HepG2 (cell line): ENCODE measurements around the gene NCOA7. TPM values are rescaled to one million over a fixed set of nuclear protein-coding genes. Genes with fewer than 3 reads are reported as not detected.

ENCODE experiments used
- ATAC-seq: fragments of 200-7000 bp; cut with Tn5 transposase; 3 replicates; pipeline ENCODE4 v1.9.1; 2020; ENCODE audit warnings: mild to moderate bottlenecking, moderate library complexity
- BruUV-seq: library from RNA; stranded (reverse); fragments of 400-500 nt; replicated peaks from 2 replicates; lab custom pipeline; 2021; lab: Mats Ljungman, UMichigan
- CTCF ChIA-PET: fragments of 300-600 bp; formaldehyde crosslinking; extraction: SDS; loops from one replicate; lab custom pipeline; 2021; ENCODE audit warnings: low total read pairs, inconsistent platforms, low intra/inter-chr PET ratio; lab: Yijun Ruan, JAX
- POLR2A ChIA-PET: fragments of 350-600 bp; sonication (Branson Sonifier 250); formaldehyde crosslinking; loops from one replicate; lab custom pipeline; 2020; ENCODE audit warnings: antibody characterized with exemption, inconsistent platforms; lab: Yijun Ruan, JAX
- DNase-seq: peaks from one replicate; pipeline ENCODE4 v3.0.0-alpha.2; 2015; ENCODE audit warnings: low spot score
- FAIRE-seq: peaks from 3 replicates; lab custom pipeline; 2011; peaks lifted over from hg19 to GRCh38; lab: Jason Lieb, UNC
- H2AFZ ChIP-seq: one replicate; pipeline ENCODE4 v1.6.1; 2011; ENCODE audit warnings: low read length, inconsistent platforms
- H3K27ac ChIP-seq: fragments of 300-600 bp; 3 replicates; pipeline ENCODE4 v1.8.0; 2011; ENCODE audit warnings: mixed run types, mild to moderate bottlenecking, mixed read lengths, low read length, inconsistent platforms; ENCODE audit not compliant: insufficient read depth; ENCODE audit errors: extremely low read length
- H3K27me3 ChIP-seq, 2 experiments: fragments of 200-600 bp in 1 of 2; 2 replicates in 1 of 2; 3 replicates in 1 of 2; pipeline versions ENCODE4 v1.6.0 to v1.8.0; 2011; ENCODE audit warnings: low read length in 2 of 2, mild to moderate bottlenecking in 2 of 2, moderate library complexity in 2 of 2, inconsistent platforms in 1 of 2; ENCODE audit not compliant: insufficient read depth in 2 of 2, control insufficient read depth in 1 of 2
- H3K36me3 ChIP-seq, 2 experiments: fragments of 200-600 bp in 1 of 2; replicated peaks in 1 of 2; 2 replicates in 1 of 2; 3 replicates in 1 of 2; pipeline versions ENCODE4 v1.5.1 to v1.8.0; 2011; ENCODE audit warnings: low read length in 2 of 2, inconsistent platforms in 1 of 2; ENCODE audit not compliant: insufficient read depth in 2 of 2, control insufficient read depth in 1 of 2
- H3K4me1 ChIP-seq: 2 replicates; pipeline ENCODE4 v1.5.1; 2012; ENCODE audit warnings: low read length, inconsistent platforms; ENCODE audit not compliant: insufficient read depth
- H3K4me2 ChIP-seq: 2 replicates; pipeline ENCODE4 v1.6.0; 2011; ENCODE audit warnings: low read depth, low read length, inconsistent platforms
- H3K4me3 ChIP-seq, 3 experiments: fragments of 200-600 bp in 1 of 3; sonication (generic), shearing (Covaris generic) in 1 of 3; replicated peaks in 1 of 3; 2 replicates each; pipeline ENCODE4 v1.5.1; 2011 to 2016; ENCODE audit warnings: low read length in 3 of 3, inconsistent platforms in 2 of 3, low read depth in 2 of 3, mild to moderate bottlenecking in 2 of 3, control low read depth in 1 of 3, mixed read lengths in 1 of 3; ENCODE audit not compliant: insufficient read depth in 1 of 3
- H3K79me2 ChIP-seq: one replicate; pipeline ENCODE4 v1.6.1; 2011; ENCODE audit warnings: low read length, inconsistent platforms; ENCODE audit not compliant: insufficient read depth
- H3K9ac ChIP-seq: 2 replicates; pipeline ENCODE4 v1.6.0; 2011; ENCODE audit warnings: mild to moderate bottlenecking, low read depth, low read length, inconsistent platforms; ENCODE audit not compliant: insufficient read depth
- H3K9me3 ChIP-seq: 2 replicates; pipeline ENCODE4 v1.5.1; 2012; ENCODE audit warnings: mild to moderate bottlenecking, low read length
- H4K20me1 ChIP-seq: 2 replicates; pipeline ENCODE4 v1.6.0; 2011; ENCODE audit warnings: inconsistent platforms, mild to moderate bottlenecking, low read length, moderate library complexity; ENCODE audit not compliant: insufficient read depth
- ATRX ChIP-seq: sonication (generic); formaldehyde crosslinking; IDR thresholded peaks from 2 replicates; pipeline ENCODE4 v1.4.0; 2020; ENCODE audit warnings: missing genetic modification reagents, borderline replicate concordance
- CREM ChIP-seq, 2 experiments: sonication (generic) in 1 of 2; formaldehyde crosslinking in 1 of 2; IDR thresholded peaks; 2 replicates each; pipeline versions ENCODE4 v1.4.0 to v1.6.1; 2016 to 2020; ENCODE audit warnings: antibody characterized with exemption in 1 of 2, mild to moderate bottlenecking in 1 of 2, missing genetic modification reagents in 1 of 2
- E2F2 ChIP-seq: sonication (generic); formaldehyde crosslinking; IDR thresholded peaks from 2 replicates; pipeline ENCODE4 v1.4.0; 2020; ENCODE audit warnings: missing genetic modification reagents, borderline replicate concordance
- GATAD1 ChIP-seq: IDR thresholded peaks from 2 replicates; pipeline ENCODE4 v1.6.1; 2016; ENCODE audit warnings: missing genetic modification reagents, missing compliant biosample characterization
- HNRNPLL ChIP-seq: fragments of 200-400 bp; formaldehyde crosslinking; IDR thresholded peaks from 2 replicates; pipeline ENCODE4 v1.6.1; 2017; ENCODE audit warnings: mild to moderate bottlenecking, low read depth, low read length; ENCODE audit not compliant: poor library complexity, severe bottlenecking
- JUNB ChIP-seq: sonication (generic); formaldehyde crosslinking; IDR thresholded peaks from 2 replicates; pipeline ENCODE4 v1.8.0; 2022; ENCODE audit warnings: missing genetic modification reagents, mild to moderate bottlenecking, borderline replicate concordance
- KAT2B ChIP-seq: fragments of 150-350 bp; IDR thresholded peaks from 2 replicates; pipeline ENCODE4 v1.6.1; 2014; ENCODE audit warnings: low read depth, low read length, borderline replicate concordance
- KDM1A ChIP-seq: IDR thresholded peaks from 2 replicates; pipeline ENCODE4 v1.6.1; 2016; ENCODE audit warnings: missing compliant biosample characterization
- MLXIP ChIP-seq: sonication (generic); formaldehyde crosslinking; IDR thresholded peaks from 2 replicates; pipeline ENCODE4 v1.9.0; 2021; ENCODE audit warnings: missing genetic modification reagents, borderline replicate concordance
- MXD4 ChIP-seq: IDR thresholded peaks from 2 replicates; pipeline ENCODE4 v1.6.1; 2016; ENCODE audit warnings: mild to moderate bottlenecking, missing biosample characterization, missing genetic modification reagents
- PRDM4 ChIP-seq: sonication (generic); formaldehyde crosslinking; IDR thresholded peaks from 2 replicates; pipeline ENCODE4 v1.9.0; 2021; ENCODE audit warnings: missing genetic modification reagents, borderline replicate concordance
- TOE1 ChIP-seq: sonication (generic); formaldehyde crosslinking; IDR thresholded peaks from 2 replicates; pipeline ENCODE4 v1.4.0; 2020; ENCODE audit warnings: mild to moderate bottlenecking, missing genetic modification reagents
- ZNF33B ChIP-seq: sonication (generic); formaldehyde crosslinking; IDR thresholded peaks from 2 replicates; pipeline ENCODE4 v1.5.1; 2020; ENCODE audit warnings: mild to moderate bottlenecking, missing genetic modification reagents
- ZNF660 ChIP-seq: sonication (generic); formaldehyde crosslinking; IDR thresholded peaks from 2 replicates; pipeline ENCODE4 v1.5.1; 2020; ENCODE audit warnings: mild to moderate bottlenecking, low read depth, missing genetic modification reagents, borderline replicate concordance
- ZNF772 ChIP-seq: sonication (generic); formaldehyde crosslinking; IDR thresholded peaks from 2 replicates; pipeline ENCODE4 v1.5.0; 2020; ENCODE audit warnings: mild to moderate bottlenecking, missing genetic modification reagents
- WGBS: methylation state at CpG from one replicate; pipeline ENCODE4 v1.1.6; 2017; ENCODE audit warnings: low lambda C conversion rate; 5-methylcytosine and 5-hydroxymethylcytosine counted together
- in situ Hi-C: cut with HindIII; loops from 2 replicates; pipeline ENCODE4 v1.10.0; 2017; ENCODE audit warnings: low pct_unique_long_range_greater_than_20kb; ENCODE audit not compliant: extremely low pct_ligation_motif_present
- intact Hi-C: fragments of 100-400 bp; cut with micrococcal nuclease; formaldehyde crosslinking; loops from one replicate; pipeline ENCODE4 v1.10.0; 2022; ENCODE audit not compliant: unreplicated experiment
- polyA plus RNA-seq, 8 experiments: library from polyadenylated mRNA; depleted of rRNA in 3 of 8; stranded (reverse) in 7 of 8; unstranded in 1 of 8; fragments of >200 nt; fragmentation: Illumina TruSeq in 4 of 8; extraction: Trizol in 4 of 8; gene quantifications; 2 replicates each; pipeline versions ENCODE4 v1.2.1 to v1.2.3, GENCODE V29; 2011 to 2016; ENCODE audit warnings: low read depth in 4 of 8, missing spikeins in 1 of 8, mixed read lengths in 1 of 8; ENCODE audit not compliant: insufficient read depth in 1 of 8
- total RNA-seq, 5 experiments: library from RNA; depleted of rRNA; stranded (reverse); fragments of >200 nt; fragmentation: Illumina TruSeq; extraction: Trizol; gene quantifications; 2 replicates each; pipeline ENCODE4 v1.2.3, GENCODE V29; 2016; ENCODE audit warnings: low read depth in 1 of 5

NCOA7 gene
- total and polyA plus RNA-seq, 2 of the 13 experiments (the other 11 are each of a cell fraction or from before 2014, with no cell fraction given): 13.6 to 20.8 TPM

GRCh38 chr6:125963817-125964216 lies 173.1 kb downstream of the NCOA7 start:
- WGBS: 93% methylated on average over 2 of the region's 2 CpGs
- in situ Hi-C loops: no loop called here
- Histone ChIP-seq H2AFZ (no peak overlapping the region), H3K79me2 (peaks cover 23% of the 10 kb centered on the region), H3K4me3 (no peak overlapping the region), H3K4me2 (no peak overlapping the region), H3K36me3 (peaks cover 4 to 19% of the 10 kb centered on the region in 2 experiments; a peak in 4 of 5 replicates), H4K20me1 (no peaks in the 10 kb centered on the region), H3K4me1 (peaks cover 23% of the 10 kb centered on the region), H3K27ac (no peak overlapping the region)
- ChIA-PET CTCF (no interaction called here), POLR2A (interaction anchor here (0.7 to 1.8 kb wide), 3 partner anchors 21 to 42 kb away, joined by 3 to 6 read pairs (median 3); partner anchors contain the start of gene TRMT11)
- no peak for DNase-seq
- TF ChIP-seq E2F2 (CRISPR knock-in tag) (no peak), MXD4 (CRISPR knock-in tag) (no peak), JUNB (no peak), ZNF660 (CRISPR knock-in tag) (no peak), KAT2B (no peak), MLXIP (CRISPR knock-in tag) (no peak), PRDM4 (CRISPR knock-in tag) (no peak), ZNF772 (CRISPR knock-in tag) (no peak), CREM (IDR thresholded peaks at IDR 0.05) (no peak), CREM (CRISPR knock-in tag; IDR thresholded peaks at IDR 0.05) (no peak), ATRX (CRISPR knock-in tag) (no peak), ZNF33B (CRISPR knock-in tag) (no peak), KDM1A (CRISPR knock-in tag) (no peak), GATAD1 (CRISPR knock-in tag) (no peak), TOE1 (CRISPR knock-in tag) (no peak), HNRNPLL (no peak)
- TF ChIP-seq, all 625 proteins: peak for 0
- no peaks in the 10 kb centered on the region for H3K9me3 ChIP-seq
- FAIRE-seq (no peak), ATAC-seq (no peak)
- no peak overlapping the region for H3K9ac ChIP-seq
- no peaks in the 10 kb centered on the region for H3K27me3 ChIP-seq
- intact Hi-C loops: no loop called here
- BruUV-seq: no TSS peak
